OCI-M1 (cell line): ENCODE data around the gene ETFB.

ENCODE experiments used
- DNase-seq: peaks from one replicate; lab custom pipeline; 2025; lab: John Stamatoyannopoulos, UW

The ETFB gene

DNA sequence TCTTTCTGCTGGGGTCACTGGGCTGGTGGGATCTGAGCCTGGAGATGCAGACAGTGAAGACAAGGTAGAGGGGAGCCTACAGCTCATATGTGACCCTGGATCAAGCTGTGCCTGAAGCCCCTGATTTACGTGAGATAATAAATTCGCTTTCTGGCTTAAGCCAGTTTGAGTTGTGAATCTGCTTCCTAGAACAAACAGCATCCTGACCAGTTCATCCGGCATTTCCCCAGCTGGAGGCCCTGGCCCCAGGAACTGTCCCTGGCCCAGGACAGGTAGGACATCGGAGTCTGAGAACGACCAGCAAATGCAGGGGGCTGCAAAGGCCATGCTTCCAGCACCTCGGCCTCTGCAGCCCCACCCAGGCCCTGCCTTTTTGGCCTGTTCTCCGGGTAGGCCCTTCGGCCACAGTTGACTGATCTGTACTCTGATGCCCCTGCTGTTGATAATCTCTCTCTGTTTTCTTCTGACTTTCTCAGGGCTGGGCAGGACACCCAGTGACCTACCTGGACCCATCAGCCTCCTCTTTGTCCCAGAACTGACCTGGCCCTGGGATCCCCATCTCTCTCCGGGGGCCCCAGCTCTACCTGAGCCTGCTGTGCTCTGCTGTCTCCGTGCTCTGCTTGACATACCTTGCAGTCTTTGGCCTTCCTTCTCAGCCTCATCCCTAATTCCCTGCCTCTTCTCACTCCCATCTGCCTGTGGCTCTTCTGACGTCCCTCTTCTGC lies 14.8 kb downstream of the ETFB start:
- no peak for DNase-seq

DNA sequence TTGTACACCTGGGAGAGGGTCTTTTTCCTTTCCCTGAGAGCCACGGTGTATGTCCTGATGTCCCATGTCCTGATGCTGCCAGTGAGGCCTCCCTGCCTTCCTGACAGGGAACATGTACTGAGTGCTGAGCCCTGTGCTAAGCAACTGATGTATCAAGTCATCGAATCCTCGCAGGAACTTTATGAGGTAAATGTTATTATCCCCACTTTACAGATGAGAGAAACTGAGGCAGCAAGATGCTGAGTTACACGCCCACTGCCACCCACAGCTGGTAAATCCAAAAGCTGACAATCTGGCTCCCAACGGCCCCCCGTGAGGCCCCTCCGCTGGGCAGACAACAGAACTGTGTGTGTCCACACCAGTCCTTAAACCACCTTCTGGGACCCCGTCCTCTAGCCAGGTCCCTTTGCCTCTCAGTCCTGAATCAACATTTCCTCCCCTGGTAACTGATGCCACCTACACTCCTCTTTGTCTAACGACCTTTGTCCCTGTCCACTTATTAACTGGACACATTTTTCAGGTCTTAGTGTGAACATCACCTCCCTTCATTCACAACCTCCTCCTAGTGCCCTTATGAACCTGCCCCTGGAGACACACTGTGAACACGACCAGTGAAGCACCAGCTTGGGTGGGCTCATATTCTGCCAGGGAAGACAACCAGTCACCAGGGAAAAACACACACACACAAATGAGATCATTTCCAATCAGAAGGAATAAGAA lies 18.8 kb downstream of the ETFB start:
- DNase-seq, result no peak

DNA sequence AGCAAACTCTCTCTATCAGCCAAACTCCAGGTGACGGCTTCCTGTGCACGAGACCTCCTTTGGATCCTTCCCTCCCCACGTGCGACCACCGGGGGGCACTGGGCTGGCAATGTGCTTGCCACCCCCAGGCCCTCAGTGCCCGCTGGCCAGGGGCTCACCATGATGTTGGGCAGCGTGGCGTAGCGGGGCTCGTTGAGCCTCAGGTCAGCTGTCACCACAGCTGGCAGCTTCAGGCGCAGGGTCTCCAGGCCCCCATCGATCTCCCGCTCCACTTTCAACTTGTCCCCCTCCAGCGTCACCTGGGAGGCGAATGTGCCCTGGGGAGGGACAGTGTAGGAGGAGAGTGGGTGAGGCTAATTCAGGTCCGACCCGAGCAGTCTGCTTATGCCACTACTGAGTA lies 19.4 kb downstream of the ETFB start:
- DNase-seq, result no peak

DNA sequence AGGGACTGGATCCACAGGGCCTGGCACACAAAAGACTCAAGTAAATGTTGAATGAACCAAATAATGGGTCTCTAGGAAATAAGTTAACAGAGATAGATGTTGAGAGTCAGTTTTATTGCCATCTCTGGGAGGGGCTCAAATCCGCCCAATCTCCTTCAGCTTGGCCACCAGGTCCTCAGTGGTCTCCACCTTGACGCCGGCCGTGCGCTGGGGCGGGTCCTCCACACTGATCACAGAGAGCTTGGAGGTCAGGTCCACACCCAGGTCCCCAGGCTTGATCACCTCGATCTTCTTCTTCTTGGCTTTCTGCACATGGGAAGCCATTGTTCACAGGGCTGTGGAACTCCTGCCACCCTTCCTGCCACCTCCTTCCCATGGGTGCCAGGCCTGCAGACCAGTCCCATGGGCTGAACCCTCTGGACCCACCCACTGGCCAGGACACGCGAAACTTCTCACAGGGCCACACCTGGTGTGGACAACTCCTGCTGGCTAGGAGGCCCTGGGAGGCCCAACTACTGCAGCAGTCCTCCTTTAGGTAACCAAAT lies 21.0 kb downstream of the ETFB start:
- no peak for DNase-seq

DNA sequence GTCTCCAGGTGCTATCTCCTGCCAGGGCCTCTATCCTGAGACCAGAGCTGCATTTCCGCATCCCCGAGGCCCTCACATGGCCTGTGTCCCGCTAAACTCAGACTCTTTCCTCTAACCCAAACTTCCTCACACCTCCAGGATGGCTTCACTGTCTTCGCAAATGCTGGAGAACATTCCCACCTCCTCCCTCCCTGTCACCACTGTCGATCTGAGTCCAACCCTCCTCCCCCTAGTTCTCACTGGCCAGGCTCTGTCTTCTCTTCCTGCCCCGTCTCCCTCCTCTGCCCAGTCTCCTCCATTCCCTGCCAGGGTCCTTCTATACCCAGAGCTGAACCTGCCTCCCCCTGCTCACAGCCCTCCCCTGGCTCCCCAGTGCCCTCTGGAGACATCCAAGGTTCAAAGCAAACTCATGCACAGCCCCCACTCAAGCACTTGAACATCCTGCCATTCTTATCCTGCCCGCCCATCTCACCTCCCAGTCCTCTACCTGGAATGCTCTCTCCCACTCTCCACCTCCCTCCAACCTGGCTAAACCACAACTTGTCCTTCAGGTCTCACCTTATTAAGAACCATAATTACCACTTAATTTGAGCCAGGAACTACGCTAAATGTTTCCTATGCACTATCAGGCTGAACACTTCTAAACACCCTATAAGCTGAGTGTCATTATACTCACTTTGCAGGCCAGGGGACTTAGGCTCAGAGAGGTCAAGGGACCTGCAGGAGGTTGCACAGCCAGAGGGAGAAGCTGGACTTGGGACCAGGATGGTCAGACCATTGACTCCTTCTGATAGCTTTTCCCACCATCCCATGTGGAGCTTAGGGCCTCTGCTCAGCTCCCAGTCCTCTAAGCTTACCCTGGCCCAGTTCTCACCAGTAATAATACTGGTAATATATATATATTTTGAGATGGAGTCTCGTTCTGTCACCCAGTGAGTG lies 23.3 kb downstream of the ETFB start:
- DNase-seq, result no peak

DNA sequence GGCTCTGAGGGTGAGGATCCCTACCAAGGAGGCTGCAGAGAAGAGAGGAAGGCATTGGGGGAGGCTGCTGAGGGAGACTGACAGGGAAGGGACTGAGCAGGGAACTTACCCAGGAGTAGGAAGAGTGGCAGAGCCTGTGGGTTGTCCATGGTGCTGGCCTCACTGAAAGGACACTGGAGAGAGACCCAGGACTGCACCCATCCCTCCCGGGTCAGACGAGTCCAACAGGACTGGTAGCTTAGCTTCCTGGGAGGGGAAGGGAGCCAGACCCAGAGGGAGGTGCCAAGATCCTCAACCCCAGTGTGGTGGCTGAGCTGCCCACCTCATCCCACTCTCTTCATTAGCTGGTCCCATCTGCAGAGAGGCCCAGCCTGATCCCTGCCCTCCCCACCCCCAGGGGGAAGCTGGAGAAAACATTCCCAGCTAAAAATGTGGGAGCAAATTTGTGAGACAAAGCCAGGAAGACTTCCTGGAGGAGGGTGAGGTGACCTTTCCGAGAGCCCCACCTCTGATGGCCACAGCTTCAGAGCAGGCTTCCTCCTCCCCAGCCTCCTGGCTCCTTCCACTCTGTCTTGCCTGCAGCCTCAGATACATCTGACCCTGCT lies 24.1 kb downstream of the ETFB start, which contains the start of gene VSIG10L:
Gene VSIG10L, minus strand, starts transcription at position 164 of the 605 bp plus-strand sequence. Its CDS starts 15 bp downstream, at position 149.
- no peak for DNase-seq

DNA sequence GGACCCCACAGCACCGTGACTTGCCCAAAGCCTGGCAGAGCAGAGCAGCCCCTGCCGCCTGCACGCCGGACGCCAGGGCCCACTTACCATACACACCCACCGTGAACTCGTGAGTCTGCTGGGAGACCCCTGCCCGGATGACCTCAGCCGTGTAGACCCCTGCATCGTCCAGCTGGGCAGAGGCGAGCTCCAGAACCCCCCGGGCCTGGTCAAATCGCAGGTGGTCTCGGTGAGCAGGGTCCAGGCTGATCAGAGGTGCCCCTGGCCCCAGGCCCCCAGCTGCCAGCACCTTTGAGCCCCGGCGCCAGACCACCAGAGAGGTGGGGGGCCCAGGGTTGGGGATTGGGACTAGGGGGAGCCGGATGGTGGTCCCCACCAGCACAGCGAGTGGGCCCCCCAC lies 25.1 kb downstream of the ETFB start:
- no peak for DNase-seq

DNA sequence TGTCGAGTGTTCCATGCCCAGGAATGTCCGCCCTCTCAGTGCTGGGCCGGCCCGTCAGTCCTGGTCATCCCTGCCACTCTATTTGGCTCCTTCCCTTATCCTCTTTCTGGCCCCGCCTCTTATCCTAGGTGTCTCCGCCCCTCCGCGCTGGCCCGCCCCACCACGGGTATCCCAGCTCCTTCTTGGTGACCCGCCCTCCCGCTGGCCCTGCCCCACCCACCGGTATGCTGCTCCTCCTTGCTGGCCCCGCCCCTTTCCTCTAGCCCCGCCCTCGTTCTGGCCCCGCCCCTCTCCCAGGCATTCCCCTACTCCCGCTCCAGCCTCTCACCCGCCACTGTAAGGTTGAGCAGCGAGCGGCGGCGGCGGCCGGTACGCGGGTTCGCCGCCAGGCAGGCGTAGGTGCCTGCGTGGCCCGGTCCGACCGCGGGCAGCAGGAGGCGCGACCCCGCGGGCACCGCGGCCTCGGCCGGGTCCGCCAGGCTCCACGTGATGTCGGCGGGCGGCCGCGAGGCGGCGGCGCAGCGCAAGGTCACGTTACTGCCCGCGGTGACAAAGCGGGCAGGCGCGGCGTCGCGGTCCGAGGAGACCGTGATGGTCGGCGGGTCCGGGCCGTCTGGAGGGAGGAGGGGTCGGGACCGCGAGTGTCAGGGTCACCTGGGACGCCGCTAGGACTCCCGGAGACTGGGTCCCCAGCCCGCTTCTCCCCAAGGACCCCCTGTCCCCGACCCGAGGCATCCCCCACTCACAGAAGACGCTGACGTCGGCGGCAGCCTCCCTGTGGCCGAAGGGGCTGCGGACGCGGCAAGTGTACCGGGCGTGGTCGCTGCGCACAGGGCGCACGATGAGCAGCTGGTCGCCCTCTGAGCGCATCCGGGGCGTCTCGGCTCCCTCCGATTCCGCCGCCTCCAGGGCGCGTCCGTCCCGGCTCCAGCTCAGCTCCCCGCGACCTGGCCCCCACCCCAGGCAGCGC lies 26.2 kb downstream of the ETFB start:
- peak; percentile 99 for DNase-seq

DNA sequence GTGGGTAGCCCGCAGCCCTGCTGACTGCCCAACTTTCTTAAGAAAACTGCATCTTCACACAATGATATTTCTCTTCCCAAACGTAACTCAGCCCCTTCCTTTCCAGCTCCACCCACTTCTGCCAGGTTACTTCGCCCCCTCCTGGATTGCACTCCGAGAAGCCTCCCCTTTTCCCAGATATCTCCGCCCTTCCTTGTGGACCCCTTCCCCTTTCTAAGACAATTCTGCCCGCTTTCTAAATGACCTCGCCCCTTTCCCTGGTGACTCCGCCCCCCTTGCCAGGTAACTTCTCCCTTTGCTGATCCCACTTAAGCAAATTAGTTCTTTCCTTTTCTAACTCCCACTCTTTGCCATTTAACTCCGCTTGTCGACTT lies 26.9 kb downstream of the ETFB start:
- no peak for DNase-seq

DNA sequence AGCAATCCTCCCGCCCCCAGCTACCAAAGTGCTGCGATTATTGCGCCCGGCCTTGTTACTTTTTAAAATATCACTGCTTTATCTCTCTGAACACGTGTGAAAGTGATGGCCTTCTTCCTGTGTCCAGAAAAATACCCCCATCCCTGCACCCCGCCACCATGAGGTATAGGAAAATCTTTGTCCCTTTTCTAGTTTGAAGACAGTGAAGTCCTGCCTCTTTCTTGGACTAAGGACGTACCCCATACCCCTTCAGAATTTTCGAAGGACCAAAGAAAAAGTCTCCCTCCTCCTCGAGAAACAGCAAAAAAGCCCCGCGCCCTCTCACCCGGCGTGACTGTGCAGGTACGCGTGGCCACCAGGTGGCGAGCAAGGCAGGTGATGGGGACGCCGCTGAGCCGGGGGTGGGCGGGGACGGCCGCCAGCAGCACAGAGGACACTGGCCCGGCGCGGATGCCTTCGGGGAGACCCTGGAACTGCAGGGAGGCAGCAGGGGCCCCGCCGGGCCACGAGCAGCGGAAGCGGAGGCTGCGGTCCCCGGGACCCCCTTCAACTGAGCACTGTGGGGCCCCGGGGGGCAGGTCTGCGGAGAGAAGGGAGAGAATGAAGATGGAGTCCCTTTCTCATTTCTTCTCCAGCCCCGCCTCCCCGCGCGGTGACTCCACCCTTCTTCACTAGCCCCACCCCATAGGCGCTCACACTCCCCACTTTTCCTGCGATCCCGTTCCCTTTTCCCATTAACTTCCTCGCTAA lies 27.4 kb downstream of the ETFB start:
- DNase-seq, result peak; percentile 92

DNA sequence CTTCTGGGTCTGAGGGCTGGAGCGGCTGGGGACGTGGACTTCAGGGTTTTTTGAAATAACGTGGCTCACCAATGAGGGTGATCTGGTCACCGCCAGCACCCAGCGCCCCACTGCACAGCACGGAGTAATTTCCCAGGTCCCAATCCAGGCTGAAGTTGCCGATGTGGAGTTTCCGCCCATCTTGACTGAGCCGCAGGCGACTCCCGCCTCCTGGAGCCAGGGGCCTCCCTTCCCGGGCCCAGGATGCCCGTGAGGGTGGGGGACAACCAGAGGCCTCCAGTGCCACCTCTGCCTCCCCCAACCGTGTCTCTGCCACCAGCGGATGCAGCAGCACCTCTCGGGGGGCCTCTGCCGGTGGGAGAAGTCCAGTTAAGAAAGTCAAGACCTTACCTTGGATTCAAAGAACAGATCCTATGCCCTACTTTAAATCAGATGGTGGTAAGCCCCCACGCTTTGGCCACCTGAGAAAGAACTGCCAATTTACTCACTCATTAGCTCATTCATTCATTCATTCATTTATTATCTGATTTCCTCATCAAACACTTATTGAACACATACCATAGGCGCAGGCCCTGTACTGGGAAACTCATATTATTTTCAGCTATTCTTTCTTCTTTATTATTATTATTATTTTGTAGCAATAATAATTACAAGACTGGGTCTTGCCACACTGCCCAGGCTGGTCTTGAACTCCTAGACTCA lies 28.2 kb downstream of the ETFB start:
- no peak for DNase-seq

DNA sequence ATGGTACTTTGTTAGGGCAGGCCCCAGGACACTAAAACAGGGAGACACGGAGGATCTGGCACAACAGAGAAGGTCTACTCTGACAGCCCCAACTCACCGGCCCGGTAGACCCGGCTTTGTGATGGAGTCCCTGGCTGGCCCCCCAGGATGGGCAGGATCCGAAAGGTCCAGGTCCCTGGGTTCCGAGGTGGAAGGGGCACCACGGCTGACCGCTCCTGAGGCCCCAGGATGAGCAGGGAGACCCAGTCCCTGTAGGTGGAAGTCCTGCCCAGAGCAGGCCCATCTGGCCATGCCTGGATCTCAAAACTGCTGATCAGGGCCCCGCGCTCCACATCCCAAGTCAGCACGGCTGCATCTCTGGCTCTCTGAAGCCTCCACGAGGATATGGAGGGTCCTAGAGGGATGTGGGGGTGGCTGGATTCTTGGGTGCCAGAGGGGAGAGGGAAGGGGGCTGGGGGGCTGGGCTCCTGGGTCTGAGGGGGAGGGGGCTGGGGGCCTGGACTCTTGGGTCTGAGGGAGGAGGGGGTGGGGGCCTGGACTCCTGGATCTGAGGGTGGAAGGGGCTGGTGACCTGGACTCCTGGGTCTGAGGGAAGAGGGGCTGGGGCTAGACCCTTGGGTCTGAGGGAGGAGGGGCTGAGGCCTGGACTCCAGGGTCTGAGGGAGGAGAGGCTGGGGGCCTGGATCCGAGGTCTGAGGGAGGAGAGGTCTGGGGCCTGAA lies 28.9 kb downstream of the ETFB start:
- no peak for DNase-seq

DNA sequence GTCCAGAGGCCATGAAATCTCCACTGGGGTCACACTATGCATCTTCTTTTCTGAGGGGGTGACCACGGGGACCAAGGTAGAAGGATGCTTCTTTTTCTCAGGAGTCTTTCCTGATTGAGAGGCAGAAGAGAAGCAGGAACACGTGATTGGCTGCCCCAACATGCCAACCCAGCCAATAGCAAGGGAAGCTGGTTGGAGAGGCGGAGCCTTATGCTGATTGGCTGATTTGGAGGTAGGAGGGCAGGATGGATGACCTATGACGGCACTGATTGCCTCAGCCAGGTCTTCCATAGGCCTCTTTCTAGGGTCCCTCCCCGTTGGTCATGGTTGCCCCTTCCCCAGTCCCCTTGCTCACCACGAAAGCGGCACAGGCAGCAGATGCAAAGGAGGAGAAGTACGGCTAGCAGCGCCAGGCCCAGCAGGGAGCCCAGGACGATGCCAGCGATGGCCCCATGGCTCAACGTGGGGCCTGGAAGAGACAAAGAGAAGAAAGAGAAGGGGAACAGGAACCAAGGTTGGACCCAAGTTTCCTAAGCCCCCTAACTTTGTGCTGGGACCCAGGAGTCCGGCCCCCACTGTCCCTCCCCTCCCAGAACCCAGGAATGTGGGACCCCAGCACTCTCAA lies 32.2 kb downstream of the ETFB start:
- no peak for DNase-seq

DNA sequence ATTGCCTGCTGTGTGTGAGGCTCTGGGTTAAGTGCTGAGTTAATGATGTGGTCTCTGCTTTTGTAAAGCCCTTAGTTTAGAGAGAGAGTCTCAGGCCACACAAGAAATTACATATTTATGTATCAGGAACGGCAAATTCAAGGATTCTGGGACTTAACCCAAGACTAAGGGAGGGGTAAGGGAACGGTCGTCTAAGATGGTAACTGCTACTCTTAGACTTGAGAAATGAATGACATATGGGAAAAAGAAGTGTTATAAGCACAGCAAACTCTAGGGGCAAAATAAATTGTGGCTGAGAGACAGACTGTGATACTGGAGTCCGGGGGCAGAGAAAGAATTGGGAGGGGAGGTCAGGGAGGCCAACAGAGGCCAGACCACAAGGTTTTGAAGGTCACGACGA lies 34.5 kb downstream of the ETFB start:
- no peak for DNase-seq

DNA sequence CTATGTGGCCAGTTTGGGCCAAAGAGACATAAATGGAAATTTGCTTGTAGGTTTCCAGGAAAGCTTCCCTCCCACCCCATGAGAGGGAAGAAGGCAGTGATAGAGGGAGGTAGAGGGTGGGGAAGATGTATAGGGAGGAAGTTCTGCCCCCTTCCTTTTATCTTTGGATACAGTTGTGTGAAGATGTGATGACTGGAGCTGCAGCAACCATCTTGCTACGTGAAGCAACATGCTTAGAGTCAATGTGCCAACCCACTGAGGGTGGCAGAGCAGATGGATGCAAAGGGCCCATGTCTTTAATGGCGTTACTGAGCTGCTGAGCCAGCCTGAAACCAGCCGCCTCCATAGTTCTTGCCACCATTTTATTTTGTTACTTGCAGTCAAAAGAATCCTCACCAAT lies 35.0 kb downstream of the ETFB start:
- DNase-seq, result no peak

DNA sequence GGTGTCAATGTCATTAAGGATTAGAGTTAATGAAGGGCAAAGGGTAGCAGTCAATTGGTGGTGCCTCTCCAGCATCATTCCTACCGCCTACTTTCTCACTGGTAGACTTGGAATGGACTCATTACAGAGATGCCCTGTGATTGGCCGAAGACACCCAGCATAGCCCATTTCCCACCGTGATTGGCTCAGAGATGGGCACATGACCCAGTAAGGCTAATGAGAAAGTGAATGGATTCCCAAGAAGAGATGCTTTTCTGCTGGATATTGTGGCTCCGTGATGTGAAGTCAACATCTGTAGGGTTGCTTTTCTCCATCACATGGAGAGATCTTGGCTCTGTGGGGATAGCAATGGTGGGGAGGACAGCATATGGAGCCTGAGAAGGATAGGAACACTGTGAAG lies 35.8 kb downstream of the ETFB start:
- DNase-seq, result no peak

DNA sequence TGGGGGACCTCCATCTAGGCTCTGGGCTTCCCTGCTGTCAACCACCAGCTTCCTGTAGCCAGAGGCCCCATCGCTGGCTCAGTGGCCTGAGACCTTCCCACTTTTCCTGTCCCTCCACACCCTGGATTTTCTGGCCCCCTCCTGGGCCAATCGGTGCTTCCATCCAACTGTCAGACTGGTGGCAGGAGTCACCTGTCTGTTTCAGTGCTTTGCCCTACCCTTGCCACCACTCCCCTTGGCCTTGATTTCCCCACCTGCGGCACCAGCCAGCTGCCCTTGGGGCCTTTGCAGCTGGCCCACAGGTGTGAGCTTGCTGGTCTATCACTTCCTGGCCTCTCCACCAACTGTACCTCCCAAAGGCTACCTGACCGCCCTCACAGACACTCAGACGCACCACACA lies 36.8 kb downstream of the ETFB start:
- DNase-seq, result no peak
